ENCODE data around the gene WWOX.

The WWOX gene

GRCh38 chr16:78474762-78475161 is 375.3 kb downstream of the WWOX start:
- no peaks in the 10 kb centered on the region for H3K9me3 ChIP-seq (ENCODE audit: control insufficient read depth, low read depth, low read length)
- H3K4me3 ChIP-seq (ENCODE audit: low read length) = no peak overlapping the region
- H3K27ac ChIP-seq (ENCODE audit: low read length) = no peak overlapping the region
- H3K36me3 ChIP-seq (ENCODE audit: control insufficient read depth, low read depth, low read length) = no peaks in the 10 kb centered on the region
- H3K9ac ChIP-seq (ENCODE audit: low read length) = no peak overlapping the region
- H3K4me1 ChIP-seq (ENCODE audit: control insufficient read depth, low read depth, low read length) = peaks cover 12% of the 10 kb centered on the region
- H3K27me3 ChIP-seq (ENCODE audit: control insufficient read depth, insufficient read depth, low read length) = no peaks in the 10 kb centered on the region

GRCh38 chr16:78476615-78477014 is 377.2 kb downstream of the WWOX start:
- Histone ChIP-seq H3K9me3 (ENCODE audit: control insufficient read depth, low read depth, low read length) (no peaks in the 10 kb centered on the region), H3K27ac (ENCODE audit: low read length) (no peak overlapping the region)

GRCh38 chr16:78478267-78478861 is 378.9 kb downstream of the WWOX start:
- Histone ChIP-seq H3K36me3 (ENCODE audit: control insufficient read depth, low read depth, low read length) (no peaks in the 10 kb centered on the region), H3K4me3 (ENCODE audit: low read length) (no peak overlapping the region), H3K27me3 (ENCODE audit: control insufficient read depth, insufficient read depth, low read length) (no peaks in the 10 kb centered on the region), H3K9me3 (ENCODE audit: control insufficient read depth, low read depth, low read length) (no peaks in the 10 kb centered on the region), H3K9ac (ENCODE audit: low read length) (no peak overlapping the region), H3K27ac (ENCODE audit: low read length) (no peak overlapping the region), H3K4me1 (ENCODE audit: control insufficient read depth, low read depth, low read length) (peaks cover 17% of the 10 kb centered on the region)

More at GRCh38 chr16:78476615-78477014, 377.2 kb downstream of the WWOX start:
- no peaks in the 10 kb centered on the region for H3K36me3 ChIP-seq (ENCODE audit: control insufficient read depth, low read depth, low read length)
- no peak overlapping the region for H3K4me3 ChIP-seq (ENCODE audit: low read length)
- H3K4me1 ChIP-seq (ENCODE audit: control insufficient read depth, low read depth, low read length) = peaks cover 17% of the 10 kb centered on the region
- H3K27me3 ChIP-seq (ENCODE audit: control insufficient read depth, insufficient read depth, low read length) = no peaks in the 10 kb centered on the region
- no peak overlapping the region for H3K9ac ChIP-seq (ENCODE audit: low read length)

GRCh38 chr16:78479723-78480122 is 380.3 kb downstream of the WWOX start:
- Histone ChIP-seq H3K9ac (ENCODE audit: low read length) (no peak overlapping the region), H3K27me3 (ENCODE audit: control insufficient read depth, insufficient read depth, low read length) (no peaks in the 10 kb centered on the region), H3K27ac (ENCODE audit: low read length) (no peak overlapping the region), H3K4me1 (ENCODE audit: control insufficient read depth, low read depth, low read length) (peaks cover 17% of the 10 kb centered on the region), H3K36me3 (ENCODE audit: control insufficient read depth, low read depth, low read length) (no peaks in the 10 kb centered on the region), H3K9me3 (ENCODE audit: control insufficient read depth, low read depth, low read length) (no peaks in the 10 kb centered on the region), H3K4me3 (ENCODE audit: low read length) (no peak overlapping the region)

GRCh38 chr16:78480588-78480987 is 381.1 kb downstream of the WWOX start:
- H3K36me3 ChIP-seq (ENCODE audit: control insufficient read depth, low read depth, low read length) = no peaks in the 10 kb centered on the region
- no peaks in the 10 kb centered on the region for H3K9me3 ChIP-seq (ENCODE audit: control insufficient read depth, low read depth, low read length)
- no peak overlapping the region for H3K9ac ChIP-seq (ENCODE audit: low read length)
- no peak overlapping the region for H3K4me3 ChIP-seq (ENCODE audit: low read length)
- H3K27me3 ChIP-seq (ENCODE audit: control insufficient read depth, insufficient read depth, low read length) = no peaks in the 10 kb centered on the region
- no peak overlapping the region for H3K27ac ChIP-seq (ENCODE audit: low read length)
- H3K4me1 ChIP-seq (ENCODE audit: control insufficient read depth, low read depth, low read length) = peaks cover 17% of the 10 kb centered on the region

- Histone ChIP-seq H3K4me3 (ENCODE audit: low read length) (no peak overlapping the region), H3K27ac (ENCODE audit: low read length) (no peak overlapping the region), H3K9ac (ENCODE audit: low read length) (no peak overlapping the region), H3K36me3 (ENCODE audit: control insufficient read depth, low read depth, low read length) (no peaks in the 10 kb centered on the region), H3K4me1 (ENCODE audit: control insufficient read depth, low read depth, low read length) (peaks cover 12% of the 10 kb centered on the region), H3K27me3 (ENCODE audit: control insufficient read depth, insufficient read depth, low read length) (no peaks in the 10 kb centered on the region), H3K9me3 (ENCODE audit: control insufficient read depth, low read depth, low read length) (no peaks in the 10 kb centered on the region)
These were observed 383.9 kb downstream of the WWOX start for GRCh38 chr16:78483124-78483992.

- no peak overlapping the region for H3K27ac ChIP-seq (ENCODE audit: low read length)
- no peaks in the 10 kb centered on the region for H3K9me3 ChIP-seq (ENCODE audit: control insufficient read depth, low read depth, low read length)
- no peaks in the 10 kb centered on the region for H3K36me3 ChIP-seq (ENCODE audit: control insufficient read depth, low read depth, low read length)
- no peak overlapping the region for H3K4me3 ChIP-seq (ENCODE audit: low read length)
- H3K27me3 ChIP-seq (ENCODE audit: control insufficient read depth, insufficient read depth, low read length) = no peaks in the 10 kb centered on the region
- H3K4me1 ChIP-seq (ENCODE audit: control insufficient read depth, low read depth, low read length) = peaks cover 7% of the 10 kb centered on the region
- H3K9ac ChIP-seq (ENCODE audit: low read length) = no peak overlapping the region
These were observed 385.1 kb downstream of the WWOX start for GRCh38 chr16:78484509-78485058.

- Histone ChIP-seq H3K4me1 (ENCODE audit: control insufficient read depth, low read depth, low read length) (no peaks in the 10 kb centered on the region), H3K9me3 (ENCODE audit: control insufficient read depth, low read depth, low read length) (no peaks in the 10 kb centered on the region), H3K36me3 (ENCODE audit: control insufficient read depth, low read depth, low read length) (no peaks in the 10 kb centered on the region), H3K9ac (ENCODE audit: low read length) (no peak overlapping the region), H3K27ac (ENCODE audit: low read length) (no peak overlapping the region), H3K27me3 (ENCODE audit: control insufficient read depth, insufficient read depth, low read length) (no peaks in the 10 kb centered on the region), H3K4me3 (ENCODE audit: low read length) (no peak overlapping the region)
These were observed 385.9 kb downstream of the WWOX start for GRCh38 chr16:78485188-78485916.

GRCh38 chr16:78485917-78486257 is 386.4 kb downstream of the WWOX start:
- no peaks in the 10 kb centered on the region for H3K9me3 ChIP-seq (ENCODE audit: control insufficient read depth, low read depth, low read length)
- H3K4me3 ChIP-seq (ENCODE audit: low read length) = no peak overlapping the region
- H3K27ac ChIP-seq (ENCODE audit: low read length) = no peak overlapping the region
- H3K9ac ChIP-seq (ENCODE audit: low read length) = no peak overlapping the region
- H3K27me3 ChIP-seq (ENCODE audit: control insufficient read depth, insufficient read depth, low read length) = no peaks in the 10 kb centered on the region
- no peaks in the 10 kb centered on the region for H3K4me1 ChIP-seq (ENCODE audit: control insufficient read depth, low read depth, low read length)
- no peaks in the 10 kb centered on the region for H3K36me3 ChIP-seq (ENCODE audit: control insufficient read depth, low read depth, low read length)

GRCh38 chr16:78487471-78487870 is 388.0 kb downstream of the WWOX start:
- no peaks in the 10 kb centered on the region for H3K27me3 ChIP-seq (ENCODE audit: control insufficient read depth, insufficient read depth, low read length)
- no peaks in the 10 kb centered on the region for H3K36me3 ChIP-seq (ENCODE audit: control insufficient read depth, low read depth, low read length)
- H3K9ac ChIP-seq (ENCODE audit: low read length) = no peak overlapping the region
- no peak overlapping the region for H3K4me3 ChIP-seq (ENCODE audit: low read length)
- no peaks in the 10 kb centered on the region for H3K4me1 ChIP-seq (ENCODE audit: control insufficient read depth, low read depth, low read length)
- no peak overlapping the region for H3K27ac ChIP-seq (ENCODE audit: low read length)
- no peaks in the 10 kb centered on the region for H3K9me3 ChIP-seq (ENCODE audit: control insufficient read depth, low read depth, low read length)

- no peaks in the 10 kb centered on the region for H3K9me3 ChIP-seq (ENCODE audit: control insufficient read depth, low read depth, low read length)
- H3K36me3 ChIP-seq (ENCODE audit: control insufficient read depth, low read depth, low read length) = no peaks in the 10 kb centered on the region
- H3K4me1 ChIP-seq (ENCODE audit: control insufficient read depth, low read depth, low read length) = no peaks in the 10 kb centered on the region
- no peaks in the 10 kb centered on the region for H3K27me3 ChIP-seq (ENCODE audit: control insufficient read depth, insufficient read depth, low read length)
- H3K4me3 ChIP-seq (ENCODE audit: low read length) = no peak overlapping the region
- H3K27ac ChIP-seq (ENCODE audit: low read length) = no peak overlapping the region
- no peak overlapping the region for H3K9ac ChIP-seq (ENCODE audit: low read length)
These were observed 389.6 kb downstream of the WWOX start for GRCh38 chr16:78489072-78489471.

All from iPS-18a (cell line).